Uterus (tissue), 4 donors: ENCODE measurements around the gene SLC7A5. TPM values are rescaled to one million over a fixed set of nuclear protein-coding genes. Genes with fewer than 3 reads are reported as not detected.

Experiments used
- DNase-seq, 2 donors: peaks; one replicate each; pipeline ENCODE4 v3.0.0-alpha.2; 2019 to 2020
- H3K27ac ChIP-seq, 2 donors: fragments of 200-600 bp; sonication (generic); 1 replicate in 1 of 2; 2 replicates in 1 of 2; pipeline ENCODE4 v1.5.1; 2016 to 2018
- H3K27me3 ChIP-seq, 2 donors: fragments of 200-600 bp; sonication (generic); one replicate each; pipeline ENCODE4 v1.5.1; 2018 to 2019; ENCODE audit warnings: control low read depth in 1 of 2
- H3K36me3 ChIP-seq, 2 donors: fragments of 200-600 bp; sonication (generic); one replicate each; pipeline ENCODE4 v1.5.1; 2019; ENCODE audit warnings: control low read depth in 1 of 2
- H3K4me1 ChIP-seq, 2 donors: fragments of 200-600 bp; sonication (generic); one replicate each; pipeline ENCODE4 v1.5.1; 2018 to 2019; ENCODE audit warnings: control low read depth in 1 of 2
- H3K4me3 ChIP-seq, 2 donors: fragments of 200-600 bp; sonication (generic); 1 replicate in 1 of 2; 2 replicates in 1 of 2; pipeline ENCODE4 v1.5.1; 2018 to 2019; ENCODE audit warnings: mild to moderate bottlenecking in 1 of 2
- H3K9me3 ChIP-seq, 2 donors: fragments of 200-600 bp; sonication (generic); one replicate each; pipeline ENCODE4 v1.5.1; 2019; ENCODE audit warnings: control low read depth in 1 of 2
- POLR2A ChIP-seq, 2 donors: fragments of 450-650 bp; IDR thresholded peaks; one replicate each; pipeline ENCODE4 v1.6.1; 2016; ENCODE audit warnings: antibody characterized with exemption in 2 of 2, mild to moderate bottlenecking in 1 of 2, moderate library complexity in 1 of 2
- intact Hi-C: fragments of 100-400 bp; cut with DNase I; formaldehyde crosslinking; loops from one replicate; pipeline ENCODE4 v1.15.1; 2023; ENCODE audit warnings: low total_unique reads
- total RNA-seq, 4 donors: library from RNA; depleted of rRNA in 3 of 4; stranded (reverse); fragments of >200 nt in 3 of 4; gene quantifications; one replicate each; pipeline versions ENCODE4 v1.1.0 to v1.2.4, GENCODE V29; 2014 to 2023
- TF ChIP-seq, protein P1 (sequence below), 4 experiments: fragments of 200-600 bp in 2 of 4; fragments of 450-650 bp in 2 of 4; sonication (generic) in 2 of 4; IDR thresholded peaks; one replicate each; pipeline ENCODE4 v1.5.1; 2016 to 2019; ENCODE audit warnings: antibody characterized with exemption in 4 of 4, mild to moderate bottlenecking in 2 of 4, moderate library complexity in 1 of 4
- donor health status: DM: yes; HTN: yes; CAD: no.

SLC7A5 gene
- total RNA-seq, 4 donors from 2014 or later = 0.88 to 2.0 (median 1.3) TPM; not detected in 1

DNA sequence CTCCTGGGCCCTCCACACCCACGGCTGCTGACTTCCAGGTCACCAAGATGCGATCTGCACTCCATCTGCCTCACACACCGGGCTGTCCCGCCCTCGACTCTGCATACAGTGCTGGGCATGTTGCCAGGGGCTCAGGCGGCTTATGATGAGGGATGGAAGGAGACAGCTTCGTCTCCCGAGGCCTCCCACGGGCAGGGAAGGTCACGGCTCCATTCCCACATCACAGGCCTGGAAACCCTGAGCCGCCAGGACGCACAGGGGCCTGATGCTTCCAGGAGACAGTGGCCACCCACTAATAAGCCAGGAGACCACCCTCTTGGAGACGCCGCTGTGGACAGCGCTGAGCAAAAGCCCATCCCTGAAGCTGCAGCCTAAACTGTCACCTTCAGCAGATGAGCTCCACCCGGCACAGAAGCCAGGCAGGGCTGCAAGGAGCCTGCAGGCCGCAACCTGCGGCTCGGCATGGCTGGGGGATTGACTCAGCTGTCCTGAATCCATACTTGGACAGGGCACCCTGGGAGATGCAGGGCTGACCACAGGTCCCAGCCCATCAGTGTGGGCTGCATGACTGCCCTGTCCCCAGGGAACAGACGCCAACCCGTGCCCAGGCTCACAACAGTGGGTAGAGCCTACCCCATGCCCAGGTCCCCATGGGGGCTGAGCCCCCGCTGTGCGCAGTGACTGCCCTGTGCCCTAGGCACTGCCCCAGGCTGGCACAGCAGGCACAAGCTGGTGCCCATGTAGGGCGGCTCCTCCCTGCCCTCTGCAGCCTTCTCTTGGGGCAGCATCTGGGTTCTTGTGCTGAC lies 34.4 kb downstream of the SLC7A5 start:
- H3K27ac ChIP-seq = no peak overlapping the region
- no peaks in the 10 kb centered on the region for H3K4me1 ChIP-seq
- TF ChIP-seq, protein P1, sequence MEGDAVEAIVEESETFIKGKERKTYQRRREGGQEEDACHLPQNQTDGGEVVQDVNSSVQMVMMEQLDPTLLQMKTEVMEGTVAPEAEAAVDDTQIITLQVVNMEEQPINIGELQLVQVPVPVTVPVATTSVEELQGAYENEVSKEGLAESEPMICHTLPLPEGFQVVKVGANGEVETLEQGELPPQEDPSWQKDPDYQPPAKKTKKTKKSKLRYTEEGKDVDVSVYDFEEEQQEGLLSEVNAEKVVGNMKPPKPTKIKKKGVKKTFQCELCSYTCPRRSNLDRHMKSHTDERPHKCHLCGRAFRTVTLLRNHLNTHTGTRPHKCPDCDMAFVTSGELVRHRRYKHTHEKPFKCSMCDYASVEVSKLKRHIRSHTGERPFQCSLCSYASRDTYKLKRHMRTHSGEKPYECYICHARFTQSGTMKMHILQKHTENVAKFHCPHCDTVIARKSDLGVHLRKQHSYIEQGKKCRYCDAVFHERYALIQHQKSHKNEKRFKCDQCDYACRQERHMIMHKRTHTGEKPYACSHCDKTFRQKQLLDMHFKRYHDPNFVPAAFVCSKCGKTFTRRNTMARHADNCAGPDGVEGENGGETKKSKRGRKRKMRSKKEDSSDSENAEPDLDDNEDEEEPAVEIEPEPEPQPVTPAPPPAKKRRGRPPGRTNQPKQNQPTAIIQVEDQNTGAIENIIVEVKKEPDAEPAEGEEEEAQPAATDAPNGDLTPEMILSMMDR (IDR thresholded peaks at IDR 0.05) = no peak
- no peak for TF ChIP-seq POLR2A (IDR thresholded peaks at IDR 0.05)
- H3K27me3 ChIP-seq = no peaks in the 10 kb centered on the region
- H3K36me3 ChIP-seq = no peaks in the 10 kb centered on the region
- intact Hi-C loops = no loop called here
- no peaks in the 10 kb centered on the region for H3K9me3 ChIP-seq
- H3K4me3 ChIP-seq = no peak overlapping the region
- no peak for DNase-seq

DNA sequence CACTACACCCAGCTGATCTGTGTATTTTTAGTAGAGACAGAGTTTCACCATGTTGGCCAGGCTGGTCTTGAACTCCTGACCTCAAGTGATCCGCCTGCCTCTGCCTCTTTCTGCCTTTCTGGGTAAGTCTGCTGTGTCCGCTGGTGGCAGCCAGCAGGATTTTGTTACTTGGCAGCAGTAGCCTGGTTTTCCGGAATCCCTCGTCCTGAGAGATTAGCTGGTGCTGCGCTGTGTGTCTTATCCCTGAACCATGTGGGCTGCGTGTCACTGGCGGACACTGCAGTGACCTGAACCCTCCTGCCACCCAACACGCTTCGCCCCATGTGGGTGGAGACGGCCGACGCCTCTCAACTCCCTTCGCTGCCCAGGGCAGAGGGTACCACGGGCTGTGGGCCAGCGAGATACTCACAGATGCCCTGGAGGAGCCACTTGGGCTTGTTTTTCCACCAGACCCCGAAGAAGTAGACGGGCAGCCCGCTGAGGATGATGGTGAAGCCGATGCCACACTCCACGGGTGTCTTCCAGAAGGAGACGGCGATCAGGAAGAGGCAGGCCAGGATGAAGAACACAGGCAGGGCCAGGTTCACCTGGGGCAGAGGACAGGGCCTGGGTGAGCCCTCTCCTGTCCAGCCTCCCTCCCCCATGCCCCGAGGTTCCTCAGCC lies 35.2 kb downstream of the SLC7A5 start:
- H3K4me1 ChIP-seq = no peaks in the 10 kb centered on the region
- no peak overlapping the region for H3K4me3 ChIP-seq
- no peaks in the 10 kb centered on the region for H3K36me3 ChIP-seq
- TF ChIP-seq, protein P1 (IDR thresholded peaks at IDR 0.05) = no peak
- TF ChIP-seq POLR2A (IDR thresholded peaks at IDR 0.05) = no peak
- DNase-seq = no peak
- H3K27ac ChIP-seq = no peak overlapping the region
- intact Hi-C loops = no loop called here
- no peaks in the 10 kb centered on the region for H3K27me3 ChIP-seq
- H3K9me3 ChIP-seq = no peaks in the 10 kb centered on the region

DNA sequence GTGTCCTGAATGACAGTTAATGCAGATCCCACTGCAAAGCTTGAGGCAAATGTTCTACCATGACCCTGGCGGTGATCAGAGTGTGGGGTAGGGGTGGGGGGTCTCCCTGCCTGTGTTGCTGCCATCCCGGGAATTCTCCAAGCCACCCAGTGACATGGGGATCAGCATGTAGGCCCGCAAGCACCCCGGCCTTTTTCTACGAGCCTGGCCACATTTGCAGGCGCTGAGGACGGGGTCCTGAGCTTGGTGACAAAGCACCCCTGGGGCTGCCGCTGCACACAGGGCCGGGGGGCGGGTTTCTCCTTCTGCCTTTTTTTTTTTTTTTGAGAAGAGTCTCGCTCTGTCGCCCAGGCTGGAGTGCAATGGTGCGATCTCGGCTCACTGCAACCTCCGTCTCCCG lies 35.8 kb downstream of the SLC7A5 start:
- no peak for DNase-seq
- no peak overlapping the region for H3K4me3 ChIP-seq
- H3K36me3 ChIP-seq = no peaks in the 10 kb centered on the region
- H3K27ac ChIP-seq = no peak overlapping the region
- H3K4me1 ChIP-seq = no peaks in the 10 kb centered on the region
- no peaks in the 10 kb centered on the region for H3K9me3 ChIP-seq
- intact Hi-C loops = no loop called here
- no peaks in the 10 kb centered on the region for H3K27me3 ChIP-seq
- TF ChIP-seq POLR2A (IDR thresholded peaks at IDR 0.05) = no peak
- TF ChIP-seq, protein P1 (IDR thresholded peaks at IDR 0.05) = no peak

DNA sequence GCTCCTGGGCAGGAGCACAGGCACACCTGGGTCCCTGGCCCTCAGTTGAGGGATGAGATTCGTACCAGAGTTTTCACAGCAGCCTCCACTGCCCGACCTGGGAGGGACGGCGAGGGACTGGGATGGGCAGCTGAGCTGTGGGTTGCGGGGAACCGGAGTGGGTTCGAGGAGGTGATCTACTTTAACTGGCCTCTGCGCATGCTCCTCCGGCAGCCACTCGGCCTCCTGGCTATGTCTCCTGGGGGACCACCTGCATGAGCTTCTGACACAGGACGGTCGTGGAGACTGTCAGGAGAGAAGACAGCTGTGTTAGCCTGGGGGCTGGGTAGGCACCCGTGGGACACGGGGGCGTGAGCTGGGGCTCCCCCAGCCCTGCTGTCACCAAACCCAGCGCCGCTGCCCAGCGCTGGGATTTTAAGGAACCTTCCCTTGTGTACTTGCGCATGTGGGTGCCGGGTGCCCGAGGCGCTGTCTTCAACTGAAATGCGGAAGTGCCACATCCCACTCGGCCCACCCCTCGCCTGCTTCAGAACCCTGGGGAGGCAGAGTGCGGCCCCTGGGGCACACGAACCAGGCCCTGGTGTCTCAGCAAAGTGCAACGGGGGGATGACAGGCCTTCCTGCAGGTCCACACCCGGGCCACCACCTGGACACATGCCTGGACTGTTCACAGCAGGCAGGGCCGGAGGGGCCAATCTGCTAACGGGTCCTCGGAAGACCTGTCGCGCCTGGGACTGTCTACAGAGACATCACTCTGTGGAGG lies 36.4 kb downstream of the SLC7A5 start:
- H3K27ac ChIP-seq = no peak overlapping the region
- DNase-seq = no peak
- H3K4me3 ChIP-seq = no peak overlapping the region
- TF ChIP-seq POLR2A (IDR thresholded peaks at IDR 0.05) = no peak
- TF ChIP-seq, protein P1 (IDR thresholded peaks at IDR 0.05) = no peak
- no peaks in the 10 kb centered on the region for H3K9me3 ChIP-seq
- H3K27me3 ChIP-seq = no peaks in the 10 kb centered on the region
- H3K36me3 ChIP-seq = no peaks in the 10 kb centered on the region
- intact Hi-C loops = no loop called here
- H3K4me1 ChIP-seq = no peaks in the 10 kb centered on the region

DNA sequence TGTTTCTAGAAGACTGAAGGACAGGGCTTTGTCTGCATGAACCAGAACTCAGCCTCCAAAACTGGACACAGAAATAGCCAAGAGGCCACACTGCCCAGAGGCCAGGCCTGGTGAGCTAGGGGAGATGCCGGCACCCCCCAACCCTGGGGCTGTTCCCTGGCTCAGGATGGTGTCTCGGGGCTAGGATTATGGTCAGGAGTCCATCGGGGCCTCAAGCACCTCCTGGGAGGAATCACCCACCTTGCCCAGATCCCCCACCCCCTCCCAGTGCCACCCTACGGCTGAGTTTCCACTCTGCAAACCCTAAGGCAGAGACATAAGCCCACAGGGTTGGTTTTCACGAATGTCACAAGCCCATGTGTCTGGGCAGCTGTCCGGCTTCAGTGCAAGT lies 37.2 kb downstream of the SLC7A5 start:
- Histone ChIP-seq H3K4me3 (no peak overlapping the region), H3K27me3 (no peaks in the 10 kb centered on the region), H3K9me3 (no peaks in the 10 kb centered on the region), H3K27ac (no peak overlapping the region), H3K36me3 (no peaks in the 10 kb centered on the region), H3K4me1 (no peaks in the 10 kb centered on the region)
- intact Hi-C loops = no loop called here
- TF ChIP-seq, protein P1 (IDR thresholded peaks at IDR 0.05) = no peak
- TF ChIP-seq POLR2A (IDR thresholded peaks at IDR 0.05) = no peak
- no peak for DNase-seq
